Osteoblast (primary cell): ENCODE data around the gene LHFPL3. TPM values are rescaled to one million over a fixed set of nuclear protein-coding genes. Genes with fewer than 3 reads are reported as not detected.

Experiments
- DNase-seq: peaks from one replicate; pipeline ENCODE4 v3.0.0; 2011; ENCODE audit warnings: low spot score, mixed read lengths; ENCODE audit not compliant: insufficient read length; ENCODE audit errors: missing footprints
- H2AFZ ChIP-seq: 2 replicates; pipeline ENCODE4 v1.6.0; 2011; ENCODE audit warnings: mild to moderate bottlenecking, low read length
- H3K27ac ChIP-seq: 2 replicates; pipeline ENCODE4 v1.5.1; 2011; ENCODE audit warnings: mild to moderate bottlenecking, low read depth, low read length, moderate library complexity
- H3K27me3 ChIP-seq: 2 replicates; pipeline ENCODE4 v1.6.0; 2012; ENCODE audit warnings: mild to moderate bottlenecking, control low read depth, inconsistent platforms, low read length, moderate library complexity; ENCODE audit not compliant: insufficient read depth
- H3K36me3 ChIP-seq: 2 replicates; pipeline ENCODE4 v1.5.1; 2011; ENCODE audit warnings: mild to moderate bottlenecking, low read length, control low read depth, moderate library complexity; ENCODE audit not compliant: insufficient read depth
- H3K4me1 ChIP-seq: 2 replicates; pipeline ENCODE4 v1.5.1; 2011; ENCODE audit warnings: mild to moderate bottlenecking, low read length, control low read depth, moderate library complexity; ENCODE audit not compliant: insufficient read depth
- H3K4me2 ChIP-seq: 2 replicates; pipeline ENCODE4 v1.6.0; 2011; ENCODE audit warnings: mild to moderate bottlenecking, low read length; ENCODE audit not compliant: insufficient read depth
- H3K4me3 ChIP-seq: fragments of 200-600 bp; sonication (generic); 3 replicates; pipeline ENCODE4 v1.5.1; 2012; ENCODE audit warnings: mild to moderate bottlenecking, low read length, inconsistent platforms; ENCODE audit not compliant: insufficient read depth
- H3K79me2 ChIP-seq: 2 replicates; pipeline ENCODE4 v1.6.0; 2012; ENCODE audit warnings: mild to moderate bottlenecking, low read length, control low read depth, inconsistent platforms; ENCODE audit not compliant: insufficient read depth
- H3K9me3 ChIP-seq: 2 replicates; pipeline ENCODE4 v1.5.1; 2011; ENCODE audit warnings: low read depth, low read length, control low read depth
- H4K20me1 ChIP-seq: 2 replicates; pipeline ENCODE4 v1.6.0; 2012; ENCODE audit warnings: mild to moderate bottlenecking, low read length, control low read depth; ENCODE audit not compliant: insufficient read depth
- CTCF ChIP-seq: IDR thresholded peaks from 2 replicates; pipeline ENCODE4 v1.5.1; 2011; ENCODE audit warnings: mild to moderate bottlenecking, low read depth, low read length, moderate library complexity; ENCODE audit errors: extremely low read depth
- total RNA-seq: library from RNA; depleted of rRNA; stranded (reverse); fragments of >200 nt; gene quantifications from 2 replicates; pipeline ENCODE4 v1.2.3, GENCODE V29; 2012

Gene LHFPL3
- total RNA-seq, 1 donor: not detected

- TF ChIP-seq CTCF: no peak
- no peak overlapping the region for H3K27ac ChIP-seq
- no peak for DNase-seq
Measured at GRCh38 chr7:104480529-104480928, 152.1 kb downstream of the LHFPL3 start.

GRCh38 chr7:104482362-104483037 is 154.1 kb downstream of the LHFPL3 start:
- no peaks in the 10 kb centered on the region for H4K20me1 ChIP-seq
- DNase-seq: no peak
- H3K4me1 ChIP-seq: no peaks in the 10 kb centered on the region
- no peaks in the 10 kb centered on the region for H3K27me3 ChIP-seq
- no peak overlapping the region for H3K4me3 ChIP-seq
- no peak for TF ChIP-seq CTCF
- no peak overlapping the region for H3K4me2 ChIP-seq
- no peak overlapping the region for H3K27ac ChIP-seq
- H3K9me3 ChIP-seq: no peaks in the 10 kb centered on the region
- H2AFZ ChIP-seq: no peak overlapping the region
- H3K79me2 ChIP-seq: no peaks in the 10 kb centered on the region
- no peaks in the 10 kb centered on the region for H3K36me3 ChIP-seq

More at GRCh38 chr7:104480529-104480928, 152.1 kb downstream of the LHFPL3 start:
- H3K4me2 ChIP-seq: no peak overlapping the region
- no peak overlapping the region for H2AFZ ChIP-seq
- no peaks in the 10 kb centered on the region for H3K9me3 ChIP-seq
- H3K4me1 ChIP-seq: no peaks in the 10 kb centered on the region
- H4K20me1 ChIP-seq: no peaks in the 10 kb centered on the region
- H3K79me2 ChIP-seq: no peaks in the 10 kb centered on the region
- H3K4me3 ChIP-seq: no peak overlapping the region
- H3K27me3 ChIP-seq: no peaks in the 10 kb centered on the region
- no peaks in the 10 kb centered on the region for H3K36me3 ChIP-seq

GRCh38 chr7:104486931-104487330 is 158.5 kb downstream of the LHFPL3 start:
- Histone ChIP-seq H3K4me2 (no peak overlapping the region), H3K4me1 (no peaks in the 10 kb centered on the region), H2AFZ (no peak overlapping the region), H3K4me3 (no peak overlapping the region), H4K20me1 (no peaks in the 10 kb centered on the region), H3K9me3 (no peaks in the 10 kb centered on the region), H3K36me3 (no peaks in the 10 kb centered on the region), H3K27ac (no peak overlapping the region), H3K79me2 (no peaks in the 10 kb centered on the region), H3K27me3 (no peaks in the 10 kb centered on the region)
- DNase-seq: no peak
- no peak for TF ChIP-seq CTCF

GRCh38 chr7:104487642-104488041 is 159.2 kb downstream of the LHFPL3 start:
- no peak overlapping the region for H3K4me3 ChIP-seq

More at GRCh38 chr7:104487642-104488041, 159.2 kb downstream of the LHFPL3 start:
- Histone ChIP-seq H3K4me2 (no peak overlapping the region), H3K36me3 (no peaks in the 10 kb centered on the region), H3K4me1 (no peaks in the 10 kb centered on the region), H3K79me2 (no peaks in the 10 kb centered on the region), H3K27me3 (no peaks in the 10 kb centered on the region), H3K9me3 (no peaks in the 10 kb centered on the region), H2AFZ (no peak overlapping the region), H4K20me1 (no peaks in the 10 kb centered on the region), H3K27ac (no peak overlapping the region)
- TF ChIP-seq CTCF: no peak
- DNase-seq: no peak
